HepG2 (cell line): ENCODE results near the gene FAM81A. TPM values are rescaled to one million over a fixed set of nuclear protein-coding genes. Genes with fewer than 3 reads are reported as not detected.

ENCODE experiments used
- ATAC-seq: fragments of 200-7000 bp; cut with Tn5 transposase; 3 replicates; pipeline ENCODE4 v1.9.1; 2020; ENCODE audit warnings: mild to moderate bottlenecking, moderate library complexity
- BruUV-seq: library from RNA; stranded (reverse); fragments of 400-500 nt; replicated peaks from 2 replicates; lab custom pipeline; 2021; lab: Mats Ljungman, UMichigan
- CTCF ChIA-PET: fragments of 300-600 bp; formaldehyde crosslinking; extraction: SDS; loops from one replicate; lab custom pipeline; 2021; ENCODE audit warnings: low total read pairs, inconsistent platforms, low intra/inter-chr PET ratio; lab: Yijun Ruan, JAX
- POLR2A ChIA-PET: fragments of 350-600 bp; sonication (Branson Sonifier 250); formaldehyde crosslinking; loops from one replicate; lab custom pipeline; 2020; ENCODE audit warnings: antibody characterized with exemption, inconsistent platforms; lab: Yijun Ruan, JAX
- DNase-seq: peaks from one replicate; pipeline ENCODE4 v3.0.0-alpha.2; 2015; ENCODE audit warnings: low spot score
- FAIRE-seq: peaks from 3 replicates; lab custom pipeline; 2011; peaks lifted over from hg19 to GRCh38; lab: Jason Lieb, UNC
- H2AFZ ChIP-seq: one replicate; pipeline ENCODE4 v1.6.1; 2011; ENCODE audit warnings: low read length, inconsistent platforms
- H3K27ac ChIP-seq: fragments of 300-600 bp; 3 replicates; pipeline ENCODE4 v1.8.0; 2011; ENCODE audit warnings: mixed run types, mild to moderate bottlenecking, mixed read lengths, low read length, inconsistent platforms; ENCODE audit not compliant: insufficient read depth; ENCODE audit errors: extremely low read length
- H3K27me3 ChIP-seq, 2 experiments: fragments of 200-600 bp in 1 of 2; 2 replicates in 1 of 2; 3 replicates in 1 of 2; pipeline versions ENCODE4 v1.6.0 to v1.8.0; 2011; ENCODE audit warnings: low read length in 2 of 2, mild to moderate bottlenecking in 2 of 2, moderate library complexity in 2 of 2, inconsistent platforms in 1 of 2; ENCODE audit not compliant: insufficient read depth in 2 of 2, control insufficient read depth in 1 of 2
- H3K36me3 ChIP-seq, 2 experiments: fragments of 200-600 bp in 1 of 2; replicated peaks in 1 of 2; 2 replicates in 1 of 2; 3 replicates in 1 of 2; pipeline versions ENCODE4 v1.5.1 to v1.8.0; 2011; ENCODE audit warnings: low read length in 2 of 2, inconsistent platforms in 1 of 2; ENCODE audit not compliant: insufficient read depth in 2 of 2, control insufficient read depth in 1 of 2
- H3K4me1 ChIP-seq: 2 replicates; pipeline ENCODE4 v1.5.1; 2012; ENCODE audit warnings: low read length, inconsistent platforms; ENCODE audit not compliant: insufficient read depth
- H3K4me2 ChIP-seq: 2 replicates; pipeline ENCODE4 v1.6.0; 2011; ENCODE audit warnings: low read depth, low read length, inconsistent platforms
- H3K4me3 ChIP-seq, 3 experiments: fragments of 200-600 bp in 1 of 3; sonication (generic), shearing (Covaris generic) in 1 of 3; replicated peaks in 1 of 3; 2 replicates each; pipeline ENCODE4 v1.5.1; 2011 to 2016; ENCODE audit warnings: low read length in 3 of 3, inconsistent platforms in 2 of 3, low read depth in 2 of 3, mild to moderate bottlenecking in 2 of 3, control low read depth in 1 of 3, mixed read lengths in 1 of 3; ENCODE audit not compliant: insufficient read depth in 1 of 3
- H3K79me2 ChIP-seq: one replicate; pipeline ENCODE4 v1.6.1; 2011; ENCODE audit warnings: low read length, inconsistent platforms; ENCODE audit not compliant: insufficient read depth
- H3K9ac ChIP-seq: 2 replicates; pipeline ENCODE4 v1.6.0; 2011; ENCODE audit warnings: mild to moderate bottlenecking, low read depth, low read length, inconsistent platforms; ENCODE audit not compliant: insufficient read depth
- H3K9me3 ChIP-seq: 2 replicates; pipeline ENCODE4 v1.5.1; 2012; ENCODE audit warnings: mild to moderate bottlenecking, low read length
- H4K20me1 ChIP-seq: 2 replicates; pipeline ENCODE4 v1.6.0; 2011; ENCODE audit warnings: inconsistent platforms, mild to moderate bottlenecking, low read length, moderate library complexity; ENCODE audit not compliant: insufficient read depth
- ARNTL ChIP-seq: sonication (generic); formaldehyde crosslinking; IDR thresholded peaks from 2 replicates; pipeline ENCODE4 v1.4.0; 2020; ENCODE audit warnings: mild to moderate bottlenecking, missing genetic modification reagents
- DDIT3 ChIP-seq: sonication (generic); formaldehyde crosslinking; IDR thresholded peaks from 2 replicates; pipeline ENCODE4 v1.4.0; 2020; ENCODE audit warnings: mild to moderate bottlenecking, missing genetic modification reagents
- DNMT3B ChIP-seq: conservative IDR thresholded peaks from 2 replicates; pipeline ENCODE4 v1.6.1; 2016; ENCODE audit warnings: missing biosample characterization, control low read depth
- GTF3A ChIP-seq: sonication (generic); formaldehyde crosslinking; conservative IDR thresholded peaks from 2 replicates; pipeline ENCODE4 v1.4.0; 2020; ENCODE audit warnings: mild to moderate bottlenecking, missing genetic modification reagents
- HNF1B ChIP-seq: sonication (generic); formaldehyde crosslinking; IDR thresholded peaks from 2 replicates; pipeline ENCODE4 v1.5.1; 2020; ENCODE audit warnings: mild to moderate bottlenecking, moderate library complexity, missing genetic modification reagents
- MLX ChIP-seq: IDR thresholded peaks from 2 replicates; pipeline ENCODE4 v1.6.1; 2016
- NAIF1 ChIP-seq: sonication (generic); formaldehyde crosslinking; IDR thresholded peaks from 2 replicates; pipeline ENCODE4 v1.5.0; 2020; ENCODE audit warnings: mild to moderate bottlenecking, missing genetic modification reagents, borderline replicate concordance
- SP5 ChIP-seq: IDR thresholded peaks from 2 replicates; pipeline ENCODE4 v1.6.1; 2016; ENCODE audit warnings: low read depth, borderline replicate concordance
- SUZ12 ChIP-seq: fragments of 150-350 bp; IDR thresholded peaks from 2 replicates; pipeline ENCODE4 v1.6.1; 2014; ENCODE audit warnings: low read depth, low read length
- ZBTB49 ChIP-seq: sonication (generic); formaldehyde crosslinking; IDR thresholded peaks from 2 replicates; pipeline ENCODE4 v1.4.0; 2020; ENCODE audit warnings: missing genetic modification reagents, borderline replicate concordance
- ZIK1 ChIP-seq: sonication (generic); formaldehyde crosslinking; IDR thresholded peaks from 2 replicates; pipeline ENCODE4 v1.5.0; 2020; ENCODE audit warnings: mild to moderate bottlenecking, low read depth, missing genetic modification reagents, borderline replicate concordance
- ZNF230 ChIP-seq: sonication (generic); formaldehyde crosslinking; IDR thresholded peaks from 2 replicates; pipeline ENCODE4 v1.4.0; 2020; ENCODE audit warnings: mild to moderate bottlenecking, missing genetic modification reagents
- ZNF232 ChIP-seq: sonication (generic); formaldehyde crosslinking; IDR thresholded peaks from 2 replicates; pipeline ENCODE4 v1.4.0; 2020; ENCODE audit warnings: missing genetic modification reagents, borderline replicate concordance
- ZNF234 ChIP-seq: sonication (generic); formaldehyde crosslinking; conservative IDR thresholded peaks from 2 replicates; pipeline ENCODE4 v1.5.1; 2020; ENCODE audit warnings: mild to moderate bottlenecking, missing genetic modification reagents
- ZNF460 ChIP-seq: sonication (generic); formaldehyde crosslinking; IDR thresholded peaks from 2 replicates; pipeline ENCODE4 v1.5.1; 2020; ENCODE audit warnings: missing genetic modification reagents, mild to moderate bottlenecking, borderline replicate concordance
- ZNF615 ChIP-seq: sonication (generic); formaldehyde crosslinking; IDR thresholded peaks from 2 replicates; pipeline ENCODE4 v1.5.0; 2020; ENCODE audit warnings: mild to moderate bottlenecking, missing genetic modification reagents, borderline replicate concordance
- ZNF766 ChIP-seq: sonication (generic); formaldehyde crosslinking; IDR thresholded peaks from 2 replicates; pipeline ENCODE4 v1.5.0; 2020; ENCODE audit warnings: missing genetic modification reagents, borderline replicate concordance
- ZNF768 ChIP-seq: sonication (generic); formaldehyde crosslinking; IDR thresholded peaks from 2 replicates; pipeline ENCODE4 v1.4.0; 2020; ENCODE audit warnings: missing genetic modification reagents
- WGBS: methylation state at CpG from one replicate; pipeline ENCODE4 v1.1.6; 2017; ENCODE audit warnings: low lambda C conversion rate; 5-methylcytosine and 5-hydroxymethylcytosine counted together
- in situ Hi-C: cut with HindIII; loops from 2 replicates; pipeline ENCODE4 v1.10.0; 2017; ENCODE audit warnings: low pct_unique_long_range_greater_than_20kb; ENCODE audit not compliant: extremely low pct_ligation_motif_present
- intact Hi-C: fragments of 100-400 bp; cut with micrococcal nuclease; formaldehyde crosslinking; loops from one replicate; pipeline ENCODE4 v1.10.0; 2022; ENCODE audit not compliant: unreplicated experiment
- polyA plus RNA-seq, 8 experiments: library from polyadenylated mRNA; depleted of rRNA in 3 of 8; stranded (reverse) in 7 of 8; unstranded in 1 of 8; fragments of >200 nt; fragmentation: Illumina TruSeq in 4 of 8; extraction: Trizol in 4 of 8; gene quantifications; 2 replicates each; pipeline versions ENCODE4 v1.2.1 to v1.2.3, GENCODE V29; 2011 to 2016; ENCODE audit warnings: low read depth in 4 of 8, missing spikeins in 1 of 8, mixed read lengths in 1 of 8; ENCODE audit not compliant: insufficient read depth in 1 of 8
- total RNA-seq, 5 experiments: library from RNA; depleted of rRNA; stranded (reverse); fragments of >200 nt; fragmentation: Illumina TruSeq; extraction: Trizol; gene quantifications; 2 replicates each; pipeline ENCODE4 v1.2.3, GENCODE V29; 2016; ENCODE audit warnings: low read depth in 1 of 5

The FAM81A gene
- total and polyA plus RNA-seq, 2 of the 13 experiments (the other 11 are each of a cell fraction or from before 2014, with no cell fraction given), result 0.09 TPM; not detected in 1

GRCh38 chr15:59521443-59521842, 83.5 kb downstream of the FAM81A start:
- no peaks in the 10 kb centered on the region for H3K79me2 ChIP-seq
- WGBS, result 95% methylated on average over 5 of the region's 5 CpGs
- no peak for TF ChIP-seq ZNF460 (CRISPR knock-in tag)
- no peak for TF ChIP-seq HNF1B (CRISPR knock-in tag)
- no peak for TF ChIP-seq SUZ12
- TF ChIP-seq GTF3A (CRISPR knock-in tag), result no peak
- no peak for TF ChIP-seq ARNTL (CRISPR knock-in tag)
- TF ChIP-seq SP5 (CRISPR knock-in tag), result no peak
- no peak for TF ChIP-seq DNMT3B
- TF ChIP-seq ZNF230 (CRISPR knock-in tag), result no peak
- no peak for TF ChIP-seq ZNF768 (CRISPR knock-in tag)
- TF ChIP-seq DDIT3 (CRISPR knock-in tag), result no peak
- no peak for TF ChIP-seq ZNF232 (CRISPR knock-in tag)
- TF ChIP-seq MLX (CRISPR knock-in tag), result no peak
- no peak for TF ChIP-seq ZBTB49 (CRISPR knock-in tag)
- no peak for TF ChIP-seq ZIK1
- TF ChIP-seq NAIF1, result no peak
- TF ChIP-seq ZNF615, result no peak
- no peak for TF ChIP-seq ZNF234
- no peak for TF ChIP-seq ZNF766
- TF ChIP-seq, all 625 proteins: peak for 0
- in situ Hi-C loops, result no loop called here
- no peaks in the 10 kb centered on the region for H3K9me3 ChIP-seq
- intact Hi-C loops, result no loop called here
- POLR2A ChIA-PET, result no interaction called here
- peaks cover 17% of the 10 kb centered on the region; the same call in 1 of the 2 replicates for H3K4me1 ChIP-seq
- no peak overlapping the region for H3K9ac ChIP-seq
- no peak for ATAC-seq
- H3K4me2 ChIP-seq, result no peak overlapping the region
- H3K4me3 ChIP-seq, result no peak overlapping the region
- H4K20me1 ChIP-seq, result no peaks in the 10 kb centered on the region
- peaks cover 0 to 7% of the 10 kb centered on the region in 2 experiments; a peak in 2 of 5 replicates for H3K27me3 ChIP-seq
- no peak for FAIRE-seq
- no peak overlapping the region for H2AFZ ChIP-seq
- H3K36me3 ChIP-seq, result no peaks in the 10 kb centered on the region
- H3K27ac ChIP-seq, result no peak overlapping the region
- no peak for DNase-seq
- BruUV-seq, result no TSS peak
- CTCF ChIA-PET, result no interaction called here
